ENCODE measurements around the gene ADAMTS3.
"Not testable (repeated sequence)": the region's sequence is repeated elsewhere in the genome, so short reads cannot be mapped to it uniquely, and the experiment has no call there.

Gene ADAMTS3

DNA sequence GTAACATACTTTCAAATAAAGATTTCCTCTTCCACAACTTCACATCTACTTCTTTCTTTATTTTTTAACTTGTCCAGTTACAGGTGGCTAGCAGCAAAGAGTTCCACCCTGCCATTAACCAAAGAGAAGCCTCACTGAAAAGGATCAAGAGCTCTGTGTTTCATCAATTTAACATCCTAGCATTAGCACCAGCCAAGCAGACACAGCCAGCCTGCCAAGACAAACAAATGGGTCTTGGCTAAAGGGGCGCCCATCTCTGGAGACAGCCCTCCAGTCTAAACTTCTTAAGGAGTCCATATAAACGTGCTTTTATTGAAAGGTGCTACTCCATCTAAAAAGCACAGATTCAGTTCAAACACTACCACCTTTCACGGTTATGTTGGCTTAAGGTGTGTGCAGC lies 105.3 kb downstream of the ADAMTS3 start:
- no peak for DNase-seq

DNA sequence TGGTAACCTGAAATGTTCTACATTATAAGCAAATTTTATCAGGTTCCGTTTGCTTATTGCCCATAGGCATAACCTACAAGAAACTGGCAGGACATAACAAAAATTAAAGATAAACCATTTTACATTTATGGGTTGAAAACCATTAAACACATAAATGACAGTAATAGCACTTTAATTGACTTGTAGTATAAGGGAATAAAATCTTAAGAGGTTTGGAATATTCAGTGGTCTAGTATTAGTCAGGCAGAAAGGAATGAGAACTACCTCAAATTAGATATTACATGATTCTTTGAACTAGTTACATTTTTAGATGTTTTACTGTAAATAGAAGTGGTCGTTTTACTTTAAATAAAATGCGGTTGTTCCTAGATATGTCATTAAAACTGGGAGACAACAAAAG lies 111.9 kb downstream of the ADAMTS3 start:
- no peak for DNase-seq

DNA sequence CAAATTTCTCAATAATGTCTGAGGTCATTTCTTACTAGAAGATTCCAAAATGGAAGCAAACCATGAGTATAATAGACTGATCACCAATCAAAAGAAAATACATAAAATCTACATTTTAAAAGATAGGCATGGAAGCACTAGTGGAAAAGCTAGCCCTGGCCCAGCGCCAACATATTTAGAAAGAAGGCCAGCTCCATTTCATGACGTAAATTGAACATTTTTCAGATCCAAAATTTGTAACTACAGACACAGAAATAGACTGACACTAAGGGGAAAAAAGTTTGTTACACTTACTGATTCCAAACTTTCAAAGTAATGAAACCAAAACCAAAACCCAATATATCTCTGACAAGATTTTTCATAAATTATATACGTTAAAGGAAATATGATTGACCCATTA lies 117.7 kb downstream of the ADAMTS3 start:
- DNase-seq = no peak

- DNase-seq = no peak
Measured at GRCh38 chr4:72449705-72450104, 119.3 kb downstream of the ADAMTS3 start.

DNA sequence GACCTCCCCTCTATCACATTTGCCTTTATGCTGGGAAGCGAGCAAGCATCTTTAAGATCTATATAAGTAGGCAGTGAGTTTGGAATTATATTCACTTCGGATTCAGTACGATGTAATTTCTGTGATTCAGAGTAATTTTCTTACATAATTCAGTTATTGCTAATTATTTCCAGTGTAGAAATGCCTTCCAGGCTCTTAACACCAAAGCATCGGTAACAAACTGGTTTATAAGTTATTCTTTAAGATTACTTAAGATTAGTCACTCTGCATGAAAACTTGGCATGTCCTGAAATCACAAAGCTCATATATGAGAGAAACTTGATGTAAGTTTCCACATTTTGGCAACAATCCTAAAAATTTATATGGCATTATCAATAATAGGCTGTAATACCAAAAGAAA lies 120.8 kb downstream of the ADAMTS3 start:
- no peak for DNase-seq

DNA sequence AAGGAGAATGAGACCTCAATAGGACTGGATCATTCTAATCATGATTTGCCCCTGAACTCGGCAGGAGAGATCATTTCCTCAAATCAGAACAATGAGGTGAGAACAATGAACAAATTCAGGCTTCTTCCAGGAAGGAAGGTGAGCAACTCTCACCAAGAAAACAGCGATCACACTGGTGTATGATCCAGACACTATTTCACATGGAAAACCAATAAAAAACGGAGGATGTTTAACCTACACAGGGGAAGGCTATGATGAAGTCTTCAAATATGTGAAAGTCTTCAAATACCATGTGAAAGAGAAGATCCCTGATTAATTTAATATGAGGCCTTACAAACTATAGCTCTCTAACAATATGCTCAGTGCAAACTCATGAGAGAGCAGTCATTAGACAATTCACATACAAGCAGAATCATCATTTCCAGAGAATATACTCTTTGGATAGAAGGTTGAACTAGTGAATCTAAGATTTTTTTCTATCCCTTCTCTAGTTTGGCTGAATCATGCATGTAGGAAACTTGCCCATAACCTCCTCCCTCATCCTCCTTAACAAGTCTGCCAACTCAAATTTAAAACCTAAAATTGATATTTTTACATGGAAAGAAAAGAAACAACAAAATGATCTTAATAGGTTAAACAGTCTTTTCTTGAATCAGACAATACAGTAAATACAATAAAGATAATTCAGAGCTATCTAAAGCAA lies 122.5 kb downstream of the ADAMTS3 start:
- DNase-seq = no peak

GRCh38 chr4:72444092-72444491 lies 124.9 kb downstream of the ADAMTS3 start:
- DNase-seq = no peak

- no peak for DNase-seq
Measured at GRCh38 chr4:72442715-72443114, 126.3 kb downstream of the ADAMTS3 start.

DNA sequence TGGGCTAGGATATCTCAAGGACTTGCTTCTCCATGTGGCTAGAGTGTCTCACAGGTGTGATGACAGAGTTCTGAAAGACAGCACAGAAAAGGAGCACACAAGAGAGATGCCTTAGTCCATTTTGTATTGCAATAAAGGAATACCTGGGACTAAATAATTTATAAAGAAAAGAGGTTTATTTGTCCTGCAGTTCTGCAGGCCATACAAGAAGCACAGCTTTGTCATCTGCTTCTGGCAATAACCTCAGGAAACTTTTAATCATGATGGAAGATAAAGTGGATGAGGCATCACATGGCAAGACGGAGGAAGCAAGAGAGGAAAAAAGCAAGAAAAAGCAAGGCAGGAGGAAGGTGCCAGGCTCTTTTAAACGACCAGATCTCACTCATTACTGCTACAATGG lies 126.9 kb downstream of the ADAMTS3 start:
- DNase-seq = no peak

- DNase-seq = no peak
Measured at GRCh38 chr4:72440386-72440785, 128.6 kb downstream of the ADAMTS3 start.

GRCh38 chr4:72432975-72433374 lies 136.0 kb downstream of the ADAMTS3 start:
- no peak for DNase-seq

DNA sequence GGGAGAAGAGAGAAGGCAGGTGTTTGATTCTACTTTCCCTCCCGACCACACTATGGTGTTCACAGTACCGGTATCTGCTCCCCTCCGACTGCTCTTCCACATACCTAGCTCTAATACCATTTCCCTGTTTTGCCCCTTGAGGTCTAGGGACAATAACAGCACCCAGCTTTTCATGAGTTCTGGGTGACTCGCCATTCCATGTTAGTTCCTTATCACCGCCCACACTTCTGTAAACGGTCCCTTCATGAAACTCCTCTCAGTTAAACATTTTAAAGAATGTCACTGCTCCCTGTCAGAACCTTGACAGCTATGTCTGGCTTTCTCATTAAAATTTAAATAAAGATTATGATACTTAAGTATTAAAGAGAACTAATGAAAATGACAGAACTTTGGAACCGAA lies 136.7 kb downstream of the ADAMTS3 start:
- no peak for DNase-seq

DNA sequence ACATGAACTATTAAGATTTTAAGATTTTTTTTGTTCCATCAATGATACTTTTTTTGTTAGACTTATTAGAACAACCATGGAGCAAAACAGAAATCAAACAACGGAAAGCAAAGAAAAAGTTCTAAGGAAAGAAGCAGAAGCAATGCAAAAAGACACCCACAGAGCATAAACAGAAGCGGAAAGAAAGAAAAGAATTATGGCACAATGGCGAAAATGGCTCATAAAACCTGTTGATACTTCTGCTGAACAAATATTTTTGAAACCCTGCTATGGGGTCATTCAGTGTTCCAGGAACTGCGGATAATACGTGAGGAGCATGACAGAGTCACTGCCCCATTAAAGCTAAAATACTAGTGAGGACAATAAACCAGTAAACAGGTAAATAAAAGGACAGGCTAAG lies 138.0 kb downstream of the ADAMTS3 start:
- DNase-seq = no peak

GRCh38 chr4:72430050-72430449 lies 139.0 kb downstream of the ADAMTS3 start:
- no peak for DNase-seq

DNA sequence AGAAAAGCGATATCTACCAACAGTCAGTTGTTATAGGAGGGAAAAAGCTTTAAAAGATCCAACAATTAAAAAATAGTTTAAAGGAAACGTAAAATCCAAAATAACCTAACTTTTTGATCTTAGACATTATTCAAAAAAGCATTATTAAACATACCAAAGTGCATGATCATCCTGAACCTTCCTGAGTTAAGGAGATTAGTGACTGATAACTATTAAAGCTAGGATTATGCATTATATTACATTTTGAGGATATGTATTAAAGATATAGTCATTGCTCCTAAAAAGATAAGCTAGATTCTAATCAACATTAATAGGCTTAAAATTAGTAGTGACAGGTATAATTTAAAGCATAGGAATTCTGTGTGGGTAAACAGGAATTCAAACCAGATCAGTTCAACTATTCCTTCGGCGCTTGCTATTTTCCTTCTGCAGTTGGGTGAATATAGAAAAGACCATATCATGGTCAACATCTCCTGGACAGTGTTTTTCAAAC lies 139.6 kb downstream of the ADAMTS3 start:
- no peak for DNase-seq

DNA sequence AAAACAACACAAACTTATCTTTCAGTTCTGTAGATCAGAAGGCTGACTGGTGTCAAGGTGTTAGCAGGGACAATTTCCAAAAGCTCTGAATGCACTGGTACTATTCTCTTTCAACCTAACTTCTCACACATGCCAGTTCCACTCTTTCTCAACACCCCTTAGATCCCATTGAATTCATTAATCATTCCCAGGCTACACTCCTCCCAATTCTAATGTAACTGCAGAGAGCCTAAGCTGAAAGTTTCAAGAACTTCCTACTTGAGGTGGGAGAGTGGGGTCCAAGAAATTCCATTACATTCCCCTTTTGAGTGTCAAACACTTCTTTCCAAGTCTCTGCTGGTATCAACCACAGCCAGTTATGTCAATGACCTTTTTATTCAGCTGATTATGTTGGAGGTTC lies 142.0 kb downstream of the ADAMTS3 start:
- no peak for DNase-seq

DNA sequence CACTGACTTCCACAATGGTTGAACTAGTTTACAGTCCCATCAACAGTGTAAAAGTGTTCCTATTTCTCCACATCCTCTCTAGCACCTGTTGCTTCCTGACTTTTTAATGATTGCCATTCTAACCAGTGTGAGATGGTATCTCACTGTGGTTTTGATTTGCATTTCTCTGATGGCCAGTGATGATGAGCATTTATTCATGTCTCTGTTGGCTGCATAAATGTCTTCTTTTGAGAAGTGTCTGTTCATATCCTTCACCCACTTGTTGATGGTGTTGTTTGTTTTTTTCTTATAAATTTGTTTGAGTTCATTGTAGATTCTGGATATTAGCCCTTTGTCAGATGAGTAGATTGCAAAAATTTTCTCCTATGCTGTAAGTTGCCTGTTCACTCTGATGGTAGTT lies 143.1 kb downstream of the ADAMTS3 start:
- DNase-seq = not testable (repeated sequence)

DNA sequence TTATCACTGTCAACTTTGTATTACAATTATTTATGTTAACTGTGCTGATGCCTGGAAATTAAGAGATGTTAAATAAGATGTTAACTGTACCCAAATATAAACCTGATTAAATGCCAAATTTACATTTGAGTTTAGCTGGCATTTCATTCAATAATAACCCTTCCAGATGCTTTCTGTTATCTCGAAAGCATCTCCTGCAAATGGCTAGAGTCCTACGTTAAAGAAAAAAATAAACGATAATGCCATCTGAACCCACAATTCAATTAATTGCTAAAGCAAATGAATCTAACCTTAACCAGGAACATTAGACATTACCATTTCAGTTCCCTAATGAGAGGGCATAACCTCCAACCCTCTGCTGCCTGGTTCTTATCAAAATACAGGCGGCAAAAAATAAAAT lies 145.0 kb downstream of the ADAMTS3 start:
- DNase-seq = no peak

DNA sequence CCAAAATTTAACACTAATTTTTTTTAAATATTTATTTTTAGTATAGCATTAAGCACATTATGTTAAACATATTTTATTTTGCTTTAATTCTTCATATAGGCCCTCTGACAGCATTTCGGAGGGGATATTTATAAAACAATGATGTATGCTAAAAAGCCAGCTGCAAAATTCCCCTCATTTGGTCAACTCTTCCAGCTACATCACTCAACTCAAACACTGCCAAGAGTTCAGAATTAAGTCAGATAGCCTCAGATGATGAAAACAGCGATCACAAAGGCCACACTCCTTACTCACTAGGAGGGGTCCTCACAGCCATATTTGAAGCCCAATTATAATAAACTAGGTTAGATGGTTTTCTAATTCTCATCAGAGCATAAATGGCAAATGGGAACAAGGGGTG lies 146.6 kb downstream of the ADAMTS3 start:
- no peak for DNase-seq

- DNase-seq = no peak
Measured at GRCh38 chr4:72418458-72418857, 150.6 kb downstream of the ADAMTS3 start.

DNA sequence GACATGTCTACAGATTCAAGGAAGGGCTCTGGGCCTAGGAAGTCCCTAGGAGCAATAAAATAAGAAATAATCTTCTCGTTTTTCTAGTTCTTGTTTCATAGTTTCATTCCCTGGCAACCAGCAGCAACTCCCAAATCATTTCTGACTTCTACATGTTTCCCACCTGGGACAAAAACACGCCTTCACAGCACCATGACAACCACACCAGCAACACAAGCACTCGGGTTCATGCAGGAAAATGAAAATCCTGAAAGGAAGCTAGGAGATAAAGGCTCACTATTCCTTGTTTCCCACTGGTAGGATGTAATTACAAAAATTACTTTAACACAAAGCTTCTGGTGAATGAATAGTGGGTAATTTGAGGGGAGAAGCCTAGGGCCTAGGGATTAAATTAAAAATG lies 158.9 kb downstream of the ADAMTS3 start:
- no peak for DNase-seq

DNA sequence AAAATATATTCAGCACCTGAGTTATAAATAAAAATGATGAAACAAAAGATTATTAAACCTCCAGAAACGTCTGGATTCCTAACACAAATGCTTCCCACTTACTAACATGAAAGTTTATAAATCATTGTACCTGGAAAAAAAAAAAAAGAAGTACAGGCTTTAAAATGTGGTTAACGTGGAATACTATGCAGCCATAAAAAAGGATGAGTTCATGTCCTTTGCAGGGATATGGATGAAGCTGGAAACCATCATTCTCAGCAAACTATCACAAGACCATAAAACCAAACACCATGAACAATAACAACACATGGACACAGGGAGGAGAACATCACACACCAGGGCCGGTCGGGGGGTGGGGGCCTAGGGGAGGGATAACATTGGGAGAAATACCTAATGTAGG lies 160.5 kb downstream of the ADAMTS3 start:
- no peak for DNase-seq

DNA sequence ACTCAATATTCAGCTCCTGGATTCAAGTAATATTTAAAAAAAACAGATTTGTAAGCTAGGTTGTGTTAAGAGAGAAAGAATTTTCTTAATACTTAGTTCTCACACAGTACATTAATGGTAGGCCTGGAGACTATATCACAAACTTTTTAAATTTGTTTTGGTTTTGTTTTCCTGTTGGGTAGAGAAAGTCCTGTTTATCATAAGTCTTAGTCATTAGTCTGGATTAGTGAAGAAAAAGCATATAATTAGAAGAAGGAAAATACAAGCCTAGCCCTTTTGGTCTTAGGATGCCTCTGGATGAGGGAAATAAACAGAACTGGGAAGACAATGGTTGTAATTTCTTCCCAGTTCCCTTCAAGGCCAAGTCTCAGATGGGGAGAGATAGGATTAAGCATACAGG lies 163.6 kb downstream of the ADAMTS3 start:
- no peak for DNase-seq

DNA sequence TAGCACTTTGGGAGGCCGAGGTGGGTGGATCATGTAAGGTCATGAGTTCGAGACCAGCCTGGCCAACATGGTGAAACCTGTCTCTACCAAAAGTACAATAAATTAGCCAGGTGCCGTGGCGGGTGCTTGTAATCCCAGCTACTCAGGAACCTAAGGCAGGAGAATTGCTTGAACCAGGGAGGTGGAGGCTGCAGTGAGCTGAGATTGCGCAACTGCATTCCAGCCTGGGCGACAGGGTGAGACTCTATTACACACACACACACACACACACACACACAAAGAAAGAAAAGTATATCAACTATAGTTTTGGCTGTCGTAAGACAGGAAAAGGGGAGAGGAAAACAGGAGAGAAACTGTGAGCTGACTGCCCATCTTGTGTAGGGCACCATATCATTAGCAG lies 171.7 kb downstream of the ADAMTS3 start:
- DNase-seq = no peak

- DNase-seq = no peak
Measured at GRCh38 chr4:72394012-72394663, 174.9 kb downstream of the ADAMTS3 start.

All from GDM1 (cell line).